T1000 (cell line): ENCODE measurements around the gene TIMM44.

Experiments
- DNase-seq: peaks from one replicate; lab custom pipeline; 2025; ENCODE audit warnings: mixed read lengths; lab: John Stamatoyannopoulos, UW

Gene TIMM44

GRCh38 chr19:7914099-7914498 is 29.4 kb downstream of the TIMM44 start:
- DNase-seq = no peak

GRCh38 chr19:7913652-7914051 is 29.8 kb downstream of the TIMM44 start:
- DNase-seq = no peak

GRCh38 chr19:7912697-7913564 is 30.5 kb downstream of the TIMM44 start:
- DNase-seq = no peak

- DNase-seq = no peak
Observed at GRCh38 chr19:7912144-7912696, 31.2 kb downstream of the TIMM44 start.

GRCh38 chr19:7911508-7912143 is 31.8 kb downstream of the TIMM44 start:
- no peak for DNase-seq

- DNase-seq = no peak
Observed at GRCh38 chr19:7910321-7911161, 32.9 kb downstream of the TIMM44 start.

- no peak for DNase-seq
Observed at GRCh38 chr19:7909471-7910067, 33.9 kb downstream of the TIMM44 start.

GRCh38 chr19:7908742-7909461 is 34.6 kb downstream of the TIMM44 start:
- DNase-seq = no peak

GRCh38 chr19:7908078-7908699 is 35.3 kb downstream of the TIMM44 start:
- no peak for DNase-seq

- no peak for DNase-seq
Observed at GRCh38 chr19:7907544-7907943, 35.9 kb downstream of the TIMM44 start.

- no peak for DNase-seq
Observed at GRCh38 chr19:7907122-7907521, 36.3 kb downstream of the TIMM44 start.

GRCh38 chr19:7905859-7906258 is 37.6 kb downstream of the TIMM44 start:
- DNase-seq = no peak

- no peak for DNase-seq
Observed at GRCh38 chr19:7905268-7905667, 38.2 kb downstream of the TIMM44 start.

- DNase-seq = no peak
Observed at GRCh38 chr19:7904074-7905020, 39.1 kb downstream of the TIMM44 start.

GRCh38 chr19:7903244-7904073 is 40.0 kb downstream of the TIMM44 start, which contains the start of gene MAP2K7:
TSS of gene MAP2K7 (plus strand) at chr19:7903877. CDS start at chr19:7903945, 68 bp downstream.
- DNase-seq = peak; percentile 99

GRCh38 chr19:7902796-7903243 is 40.6 kb downstream of the TIMM44 start:
- DNase-seq = no peak

GRCh38 chr19:7901337-7901736 is 42.1 kb downstream of the TIMM44 start:
- DNase-seq = no peak

- no peak for DNase-seq
Observed at GRCh38 chr19:7900931-7901330, 42.5 kb downstream of the TIMM44 start.
